ENCODE measurements around the gene NFE2L1. TPM values are rescaled to one million over a fixed set of nuclear protein-coding genes. Genes with fewer than 3 reads are reported as not detected.

The NFE2L1 gene
- total RNA-seq, 1 experiment from 2014 or later: 149 TPM

- peaks cover 73% of the 10 kb centered on the region for H3K4me1 Mint-ChIP-seq
- H3K4me3 Mint-ChIP-seq: peak overlapping the region; percentile 85
- H3K36me3 Mint-ChIP-seq: peaks cover 58% of the 10 kb centered on the region
- ChIA-PET POLR2A (interaction anchor here (0.6 to 3.6 kb wide), 15 partner anchors 8 to 233 kb away, joined by 3 to 32 read pairs (median 5); partner anchors contain the start of genes CBX1, CDK5RAP3, OSBPL7 and PNPO), CTCF (interaction anchor here (0.5 to 3.5 kb wide), 16 partner anchors 10 to 1712 kb away, joined by 3 to 29 read pairs (median 6); partner anchors contain the start of gene CBX1)
- no peak for TF ChIP-seq NFATC4 (CRISPR knock-in tag; IDR thresholded peaks at IDR 0.05)
- TF ChIP-seq ETV6 (CRISPR knock-in tag; IDR thresholded peaks at IDR 0.05): 0 out of 2 replicates have a peak, but pooled peaks have one; percentile 8
- peak; percentile 84 for TF ChIP-seq NFYB (CRISPR knock-in tag; conservative IDR thresholded peaks at IDR 0.05; ENCODE audit: low read depth)
- TF ChIP-seq ZNF416 (CRISPR knock-in tag; IDR thresholded peaks at IDR 0.05): 0 out of 2 replicates have a peak, but pooled peaks have one; percentile 33
- TF ChIP-seq KAT7 (CRISPR knock-in tag; IDR thresholded peaks at IDR 0.05; ENCODE audit: borderline replicate concordance): no peak
- TF ChIP-seq TP53 (CRISPR knock-in tag; IDR thresholded peaks at IDR 0.05): peak; percentile 27; the same call in 1 of the 2 replicates
- peak; percentile 56; the same call in 1 of the 2 replicates for TF ChIP-seq ZNF423 (CRISPR knock-in tag; IDR thresholded peaks at IDR 0.05)
- TF ChIP-seq ARID4B (CRISPR knock-in tag; IDR thresholded peaks at IDR 0.05; ENCODE audit: borderline replicate concordance): peak; percentile 64; the same call in 1 of the 2 replicates
- TF ChIP-seq CBFB (CRISPR knock-in tag; IDR thresholded peaks at IDR 0.05; ENCODE audit: low read depth): no peak
- 0 out of 2 replicates have a peak, but pooled peaks have one; percentile 29 for TF ChIP-seq USF1 (CRISPR knock-in tag; IDR thresholded peaks at IDR 0.05)
- H3K27ac Mint-ChIP-seq: peak overlapping the region; percentile 99
- DNase-seq (ENCODE audit: low spot score) (peak; percentile 96), ATAC-seq (peak; percentile 91)
- H3K27me3 Mint-ChIP-seq (ENCODE audit: low read depth): no peaks in the 10 kb centered on the region
- H3K9me3 Mint-ChIP-seq: no peaks in the 10 kb centered on the region
Measured at GRCh38 chr17:48054238-48055185, 6.4 kb downstream of the NFE2L1 start.

GRCh38 chr17:48055531-48056245 lies 7.5 kb downstream of the NFE2L1 start:
- Mint-ChIP-seq H3K4me3 (peak overlapping the region; percentile 85), H3K27ac (peak overlapping the region; percentile 99), H3K36me3 (peaks cover 63% of the 10 kb centered on the region), H3K4me1 (peaks cover 64% of the 10 kb centered on the region), H3K27me3 (ENCODE audit: low read depth) (no peaks in the 10 kb centered on the region), H3K9me3 (no peaks in the 10 kb centered on the region)
- POLR2A ChIA-PET: interaction anchor here (0.5 to 3.6 kb wide), 14 partner anchors 9 to 651 kb away, joined by 3 to 32 read pairs (median 4); partner anchors contain the start of genes CBX1, PNPO and SNX11
- CTCF ChIA-PET: interaction anchor here (0.6 to 3.5 kb wide), 13 partner anchors 8 to 98 kb away, joined by 3 to 29 read pairs (median 6); partner anchors contain the start of genes CBX1, NFE2L1 and PRR15L
- ATAC-seq (peak; percentile 47), DNase-seq (ENCODE audit: low spot score) (peak; percentile 77)
- TF ChIP-seq ZMAT4 (CRISPR knock-in tag; IDR thresholded peaks at IDR 0.05) (0 out of 2 replicates have a peak, but pooled peaks have one; percentile 0), STAT6 (CRISPR knock-in tag; conservative IDR thresholded peaks at IDR 0.05; ENCODE audit: low read depth) (no peak), SP1 (CRISPR knock-in tag; conservative IDR thresholded peaks at IDR 0.05) (peak; percentile 36; the same call in 1 of the 2 replicates), SMAD4 (CRISPR knock-in tag; IDR thresholded peaks at IDR 0.05) (no peak), USF1 (CRISPR knock-in tag; IDR thresholded peaks at IDR 0.05) (peak; percentile 5; the same call in 1 of the 2 replicates), CBFB (CRISPR knock-in tag; IDR thresholded peaks at IDR 0.05; ENCODE audit: low read depth) (no peak), CREB1 (CRISPR knock-in tag; IDR thresholded peaks at IDR 0.05) (peak; percentile 20; the same call in 1 of the 2 replicates), ZNF425 (CRISPR knock-in tag; conservative IDR thresholded peaks at IDR 0.05) (no peak), ZNF232 (CRISPR knock-in tag; IDR thresholded peaks at IDR 0.05) (0 out of 2 replicates have a peak, but pooled peaks have one; percentile 29)
